SK-N-MC (cell line): Measurements from ENCODE around the gene PSMG2.

Experiments used
- DNase-seq: peaks from one replicate; pipeline ENCODE4 v3.0.0-alpha.2; 2011; ENCODE audit warnings: low read depth, low spot score
- H3K27ac ChIP-seq: fragments of 200-600 bp; sonication (generic); 2 replicates; pipeline ENCODE4 v1.5.1; 2016; ENCODE audit warnings: mixed run types
- H3K36me3 ChIP-seq: fragments of 200-600 bp; sonication (generic); 2 replicates; pipeline ENCODE4 v1.6.1; 2017; ENCODE audit warnings: antibody characterized with exemption, low read length, mixed read lengths; ENCODE audit not compliant: insufficient read depth
- H3K4me3 ChIP-seq: fragments of 200-600 bp; sonication (generic); 2 replicates; pipeline ENCODE4 v1.5.1; 2016
- H3K9ac ChIP-seq: fragments of 200-600 bp; sonication (generic); 2 replicates; pipeline ENCODE4 v1.8.0; 2017; ENCODE audit warnings: mixed run types, mixed read lengths; ENCODE audit not compliant: insufficient read length
- H3K9me3 ChIP-seq: fragments of 200-600 bp; sonication (generic); 2 replicates; pipeline ENCODE4 v1.6.1; 2017; ENCODE audit warnings: low read depth, mild to moderate bottlenecking, antibody characterized with exemption, low read length, moderate library complexity, mixed read lengths
- EZH2 ChIP-seq: fragments of 200-600 bp; sonication (generic); IDR thresholded peaks from one replicate; pipeline ENCODE4 v1.6.1; 2017; ENCODE audit warnings: antibody characterized with exemption
- FOXP2 ChIP-seq: optimal IDR thresholded peaks from 2 replicates; pipeline ENCODE3; 2011; ENCODE audit warnings: mild to moderate bottlenecking, moderate library complexity; ENCODE audit not compliant: insufficient read depth; ENCODE audit errors: extremely low read length, control extremely low read depth

The PSMG2 gene

DNA sequence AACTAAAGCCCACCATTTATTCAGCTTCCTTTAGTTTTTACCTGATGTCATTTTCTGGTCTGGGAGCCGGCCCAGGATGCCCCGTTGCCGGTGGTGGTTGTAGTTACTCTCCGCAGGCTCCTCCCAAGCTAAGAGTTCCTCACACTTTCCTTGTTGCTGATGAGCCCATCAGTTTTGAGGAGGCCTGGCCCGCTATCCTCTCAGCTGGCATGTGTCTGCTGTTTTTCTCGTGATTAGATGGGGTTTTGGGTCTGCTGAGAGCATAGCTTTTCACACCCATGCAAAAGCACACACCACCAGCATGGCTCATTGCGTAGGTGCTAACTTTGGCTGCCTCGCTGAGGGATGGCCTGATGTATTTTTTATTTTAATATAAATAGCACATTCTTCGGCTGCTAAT lies 72.1 kb downstream of the PSMG2 start:
- no peak for DNase-seq
- H3K36me3 ChIP-seq, result no peaks in the 10 kb centered on the region
- H3K9ac ChIP-seq, result no peak overlapping the region
- H3K27ac ChIP-seq, result no peak overlapping the region
- H3K9me3 ChIP-seq, result no peaks in the 10 kb centered on the region
- H3K4me3 ChIP-seq, result no peak overlapping the region
- no peak for TF ChIP-seq EZH2
- TF ChIP-seq FOXP2, result no peak
